NCI-H187 treated with DMSO at 0.1 percent for 48 hours (cell line): Measurements from ENCODE around the gene CNKSR2.

ENCODE experiments used
- DNase-seq: peaks from one replicate; lab custom pipeline; 2025; lab: John Stamatoyannopoulos, UW

The CNKSR2 gene

DNA sequence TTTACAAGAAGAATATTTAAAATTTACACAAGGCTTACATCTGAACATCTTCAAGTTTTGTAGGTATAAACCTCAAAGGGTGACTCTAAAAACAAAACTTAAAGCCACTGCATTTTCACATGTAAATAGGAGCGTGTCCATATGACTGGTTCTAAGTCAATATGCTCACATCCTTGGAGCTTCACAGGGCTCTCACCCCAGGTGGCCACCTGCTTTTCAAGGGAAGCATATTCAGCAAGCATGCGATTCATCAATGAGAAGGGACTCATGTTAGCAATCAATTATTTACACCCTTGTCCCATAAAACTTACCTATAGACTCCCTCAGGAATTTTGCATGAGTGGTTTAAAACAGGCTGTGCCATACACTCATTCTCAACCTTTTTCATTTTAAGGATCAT is 301.7 kb downstream of the CNKSR2 start:
- DNase-seq: no peak

DNA sequence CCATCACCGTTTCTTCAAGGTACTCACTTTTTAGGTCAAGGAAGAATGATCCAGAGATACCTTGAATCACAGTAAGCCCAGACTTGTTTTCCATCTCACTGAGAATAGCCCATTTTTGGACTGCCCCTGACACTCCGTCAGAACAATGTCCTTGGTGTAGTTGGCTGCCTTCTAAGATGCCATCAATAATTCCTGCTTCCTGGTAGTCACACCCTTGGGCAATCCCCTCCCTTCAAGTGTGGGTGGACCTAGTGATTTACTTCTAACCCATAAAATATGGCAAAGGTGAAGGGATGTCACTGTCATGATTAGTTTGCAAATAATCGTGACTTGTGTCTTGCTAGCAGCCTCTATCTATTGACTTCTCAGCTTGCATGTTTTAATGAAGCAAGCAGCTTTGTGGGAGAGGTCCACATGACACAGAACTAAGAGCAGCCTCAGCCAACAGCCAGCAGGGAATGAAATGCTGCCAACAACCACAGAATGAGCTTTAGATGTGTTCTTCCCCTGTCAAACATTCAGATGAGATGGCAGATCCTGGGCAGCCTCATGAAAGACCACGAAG is 303.9 kb downstream of the CNKSR2 start:
- DNase-seq: no peak

DNA sequence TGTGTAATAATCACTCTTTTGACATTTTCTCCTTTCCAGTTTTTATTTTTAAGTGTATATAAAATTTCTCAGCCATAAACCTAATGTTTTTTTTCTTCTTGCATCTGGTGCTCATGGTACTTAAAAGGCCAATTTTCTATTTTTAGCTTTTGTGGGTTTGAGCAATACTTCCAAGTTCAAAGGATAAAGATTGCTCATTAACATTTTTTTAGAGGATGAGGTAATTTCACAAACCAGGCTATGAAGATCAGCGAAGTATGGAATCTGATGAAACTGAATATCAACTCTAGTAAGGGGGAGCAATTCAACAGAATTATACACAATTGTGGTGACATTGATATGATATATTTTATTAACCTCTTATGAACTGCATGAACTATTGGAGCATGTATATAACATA is 309.7 kb downstream of the CNKSR2 start:
- DNase-seq: no peak

DNA sequence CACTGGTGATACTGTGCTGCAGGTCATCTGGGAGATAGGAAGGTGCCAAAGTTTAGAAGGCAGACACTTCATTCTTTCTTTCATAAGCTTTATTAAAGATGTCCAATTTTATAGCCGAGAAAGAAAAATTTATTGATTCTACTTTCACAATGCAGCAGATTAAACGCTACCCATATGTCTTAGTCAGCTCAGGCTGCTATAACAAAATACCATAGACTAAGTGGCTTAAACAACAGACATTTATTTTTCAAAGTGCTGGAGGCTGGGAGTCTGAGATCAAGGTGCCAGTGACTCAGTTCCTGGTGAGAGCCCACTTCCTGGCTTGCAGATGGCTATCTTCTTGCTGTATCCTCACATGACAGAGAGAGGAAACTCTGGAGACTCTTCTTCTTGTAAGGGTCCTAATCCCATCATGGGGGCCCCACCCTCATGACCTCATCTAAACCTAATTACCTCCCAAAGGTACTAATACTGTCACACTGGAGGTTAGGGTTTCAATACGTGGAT is 317.3 kb downstream of the CNKSR2 start:
- no peak for DNase-seq

DNA sequence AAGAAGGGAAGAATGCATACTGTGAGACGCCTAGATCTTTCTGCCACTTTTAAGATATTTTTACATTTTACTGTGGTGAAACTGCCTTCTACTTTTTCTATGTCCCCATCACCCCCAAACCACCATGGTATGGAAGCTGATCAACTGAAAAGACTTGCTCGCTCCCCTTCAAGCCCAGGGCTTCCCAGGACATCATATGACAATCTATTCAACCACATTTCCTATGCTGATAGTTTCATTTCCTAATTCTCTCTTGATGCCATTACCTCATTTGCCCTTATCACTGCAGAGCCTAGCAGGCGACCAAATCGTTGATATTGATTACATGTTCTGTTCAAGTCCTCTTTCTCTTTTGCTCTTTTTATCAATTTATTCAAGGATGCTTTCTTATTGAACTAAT is 324.1 kb downstream of the CNKSR2 start:
- no peak for DNase-seq

DNA sequence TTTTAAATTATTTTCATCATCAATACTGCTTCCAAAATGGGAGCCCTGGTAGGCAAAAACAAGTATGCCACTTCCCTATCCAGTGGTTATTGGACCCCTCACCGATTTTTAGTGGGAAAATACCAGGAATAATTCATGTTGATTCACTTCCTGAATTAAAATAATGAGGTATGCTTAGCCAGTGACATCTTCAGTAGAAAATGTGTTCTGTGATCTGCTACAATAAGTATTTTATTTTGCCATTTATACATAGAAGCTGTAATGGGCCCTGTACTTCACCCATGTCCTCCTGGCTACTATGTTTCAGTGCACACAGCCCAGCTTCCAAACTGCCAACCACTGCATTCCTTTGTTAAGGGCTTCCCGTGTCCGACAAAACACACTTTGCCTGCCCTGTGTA is 324.9 kb downstream of the CNKSR2 start:
- no peak for DNase-seq

DNA sequence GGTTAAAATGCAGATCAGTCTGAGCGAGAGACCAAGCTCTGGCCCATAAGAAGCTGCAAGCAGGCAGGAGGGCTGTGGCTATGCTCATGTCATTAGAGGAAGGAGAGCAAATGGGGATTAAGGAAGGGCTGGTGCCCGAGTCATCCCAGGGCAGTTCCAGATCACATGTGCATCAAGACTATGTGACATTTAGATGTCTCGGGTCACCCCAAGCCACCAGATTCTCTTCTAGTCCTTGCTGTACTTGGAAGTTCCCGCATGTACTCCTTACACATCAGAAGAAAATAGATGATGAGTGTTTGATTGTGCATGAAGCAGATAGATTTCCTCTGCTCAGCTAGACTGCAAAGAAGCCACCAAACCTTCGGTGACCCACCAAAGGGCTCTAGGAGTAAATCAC is 326.1 kb downstream of the CNKSR2 start:
- DNase-seq: no peak

DNA sequence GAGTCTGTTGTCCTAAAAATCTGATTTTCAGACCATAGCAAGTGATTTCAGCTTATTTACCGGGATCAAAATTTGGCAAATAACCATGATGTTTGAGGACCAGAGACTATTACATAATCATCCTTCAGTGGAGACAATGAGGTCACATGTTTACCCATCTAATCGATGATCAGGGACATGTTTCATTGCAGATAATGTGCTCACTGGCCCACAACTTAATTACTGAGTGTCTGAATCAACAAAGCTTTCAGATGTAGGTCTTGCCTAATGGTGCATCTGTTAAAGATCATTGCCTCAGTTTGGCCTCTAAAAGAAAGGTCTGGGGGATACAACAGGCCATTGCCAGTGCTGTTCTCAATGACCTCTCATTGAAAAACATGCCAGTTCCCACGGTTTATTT is 326.7 kb downstream of the CNKSR2 start:
- no peak for DNase-seq

DNA sequence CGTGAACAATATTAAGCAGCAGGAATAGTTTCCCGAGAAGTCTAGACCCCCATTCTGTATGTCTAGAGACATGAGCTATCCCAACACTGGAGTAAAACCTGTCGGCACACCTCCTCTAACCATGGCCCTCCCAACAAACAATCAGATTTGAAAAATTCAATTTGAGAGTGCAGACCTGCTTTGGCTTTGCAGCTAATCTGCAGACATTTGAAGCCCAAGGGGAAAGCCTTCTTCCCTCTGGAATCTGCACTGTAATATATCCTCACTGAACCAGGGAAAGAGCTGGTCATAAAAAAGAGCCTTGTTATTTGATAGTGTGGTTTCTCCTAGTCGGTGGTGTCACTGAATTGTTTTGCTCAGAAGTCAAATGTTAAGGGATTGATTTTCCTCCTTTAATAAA is 328.5 kb downstream of the CNKSR2 start:
- DNase-seq: no peak
